Measurements from ENCODE around the gene PRIMA1. TPM values are rescaled to one million over a fixed set of nuclear protein-coding genes. Genes with fewer than 3 reads are reported as not detected.

The PRIMA1 gene
- total RNA-seq, 1 donor, result not detected

- H4K20me1 ChIP-seq (ENCODE audit: insufficient read depth, low read length), result no peaks in the 10 kb centered on the region
- H3K9me3 ChIP-seq (ENCODE audit: low read depth, low read length), result no peaks in the 10 kb centered on the region
- no peak overlapping the region for H2AFZ ChIP-seq (ENCODE audit: low read length)
- H3K79me2 ChIP-seq (ENCODE audit: insufficient read depth, low read length), result no peaks in the 10 kb centered on the region
- DNase-seq (ENCODE audit: insufficient read length, low spot score, missing footprints), result peak; percentile 42
- H3K27ac ChIP-seq (ENCODE audit: low read depth, low read length), result no peak overlapping the region
- H3K4me2 ChIP-seq (ENCODE audit: insufficient read depth, low read length), result no peak overlapping the region
- H3K4me3 ChIP-seq (ENCODE audit: insufficient read depth, low read length), result no peak overlapping the region
- H3K4me1 ChIP-seq (ENCODE audit: insufficient read depth, low read length), result no peaks in the 10 kb centered on the region
- no peaks in the 10 kb centered on the region for H3K27me3 ChIP-seq (ENCODE audit: insufficient read depth, low read length)
- TF ChIP-seq CTCF (IDR thresholded peaks at IDR 0.05; ENCODE audit: extremely low read depth, low read depth, low read length), result no peak
- no peaks in the 10 kb centered on the region for H3K36me3 ChIP-seq (ENCODE audit: insufficient read depth, low read length)
Measured at GRCh38 chr14:93735206-93735605, 53.1 kb downstream of the PRIMA1 start.

GRCh38 chr14:93734086-93734822 is 54.0 kb downstream of the PRIMA1 start:
- TF ChIP-seq CTCF (IDR thresholded peaks at IDR 0.05; ENCODE audit: extremely low read depth, low read depth, low read length), result no peak
- Histone ChIP-seq H4K20me1 (ENCODE audit: insufficient read depth, low read length) (no peaks in the 10 kb centered on the region), H3K4me2 (ENCODE audit: insufficient read depth, low read length) (no peak overlapping the region), H3K27ac (ENCODE audit: low read depth, low read length) (no peak overlapping the region), H3K27me3 (ENCODE audit: insufficient read depth, low read length) (no peaks in the 10 kb centered on the region), H3K79me2 (ENCODE audit: insufficient read depth, low read length) (no peaks in the 10 kb centered on the region), H3K4me1 (ENCODE audit: insufficient read depth, low read length) (no peaks in the 10 kb centered on the region), H3K36me3 (ENCODE audit: insufficient read depth, low read length) (no peaks in the 10 kb centered on the region), H3K4me3 (ENCODE audit: insufficient read depth, low read length) (no peak overlapping the region), H2AFZ (ENCODE audit: low read length) (no peak overlapping the region), H3K9me3 (ENCODE audit: low read depth, low read length) (no peaks in the 10 kb centered on the region)
- peak; percentile 71 for DNase-seq (ENCODE audit: insufficient read length, low spot score, missing footprints)

GRCh38 chr14:93733631-93734030 is 54.7 kb downstream of the PRIMA1 start:
- H3K9me3 ChIP-seq (ENCODE audit: low read depth, low read length), result no peaks in the 10 kb centered on the region
- no peak overlapping the region for H3K4me2 ChIP-seq (ENCODE audit: insufficient read depth, low read length)
- H4K20me1 ChIP-seq (ENCODE audit: insufficient read depth, low read length), result no peaks in the 10 kb centered on the region
- no peaks in the 10 kb centered on the region for H3K4me1 ChIP-seq (ENCODE audit: insufficient read depth, low read length)
- no peak overlapping the region for H3K4me3 ChIP-seq (ENCODE audit: insufficient read depth, low read length)
- no peaks in the 10 kb centered on the region for H3K27me3 ChIP-seq (ENCODE audit: insufficient read depth, low read length)
- H3K27ac ChIP-seq (ENCODE audit: low read depth, low read length), result no peak overlapping the region
- no peak for TF ChIP-seq CTCF (IDR thresholded peaks at IDR 0.05; ENCODE audit: extremely low read depth, low read depth, low read length)
- H2AFZ ChIP-seq (ENCODE audit: low read length), result no peak overlapping the region
- H3K36me3 ChIP-seq (ENCODE audit: insufficient read depth, low read length), result no peaks in the 10 kb centered on the region
- H3K79me2 ChIP-seq (ENCODE audit: insufficient read depth, low read length), result no peaks in the 10 kb centered on the region
- DNase-seq (ENCODE audit: insufficient read length, low spot score, missing footprints), result peak; percentile 73

- TF ChIP-seq CTCF (IDR thresholded peaks at IDR 0.05; ENCODE audit: extremely low read depth, low read depth, low read length), result no peak
- Histone ChIP-seq H2AFZ (ENCODE audit: low read length) (no peak overlapping the region), H3K27me3 (ENCODE audit: insufficient read depth, low read length) (no peaks in the 10 kb centered on the region), H3K36me3 (ENCODE audit: insufficient read depth, low read length) (no peaks in the 10 kb centered on the region), H3K9me3 (ENCODE audit: low read depth, low read length) (no peaks in the 10 kb centered on the region), H3K79me2 (ENCODE audit: insufficient read depth, low read length) (no peaks in the 10 kb centered on the region), H3K4me1 (ENCODE audit: insufficient read depth, low read length) (no peaks in the 10 kb centered on the region), H4K20me1 (ENCODE audit: insufficient read depth, low read length) (no peaks in the 10 kb centered on the region), H3K4me3 (ENCODE audit: insufficient read depth, low read length) (no peak overlapping the region), H3K4me2 (ENCODE audit: insufficient read depth, low read length) (no peak overlapping the region), H3K27ac (ENCODE audit: low read depth, low read length) (no peak overlapping the region)
- peak; percentile 57 for DNase-seq (ENCODE audit: insufficient read length, low spot score, missing footprints)
Measured at GRCh38 chr14:93733231-93733630, 55.1 kb downstream of the PRIMA1 start.
